HepG2 (cell line): ENCODE results near the gene DENND4B. TPM values are rescaled to one million over a fixed set of nuclear protein-coding genes. Genes with fewer than 3 reads are reported as not detected.

Source experiments
- AGO1 ChIP-seq: fragments of 200-400 bp; formaldehyde crosslinking; IDR thresholded peaks from 2 replicates; pipeline ENCODE4 v1.6.1; 2017; ENCODE audit warnings: mild to moderate bottlenecking, low read depth, low read length, moderate library complexity; ENCODE audit not compliant: poor library complexity, severe bottlenecking
- ELF1 ChIP-seq: sonication (generic); formaldehyde crosslinking; IDR thresholded peaks from 2 replicates; pipeline ENCODE4 v1.4.0; 2020; ENCODE audit warnings: missing genetic modification reagents
- ESRRA ChIP-seq: sonication (generic); formaldehyde crosslinking; IDR thresholded peaks from 2 replicates; pipeline ENCODE4 v1.5.1; 2020; ENCODE audit warnings: mild to moderate bottlenecking, low read depth, missing genetic modification reagents
- GATAD1 ChIP-seq: IDR thresholded peaks from 2 replicates; pipeline ENCODE4 v1.6.1; 2016; ENCODE audit warnings: missing genetic modification reagents, missing compliant biosample characterization
- HDAC1 ChIP-seq: sonication (generic); formaldehyde crosslinking; IDR thresholded peaks from 2 replicates; pipeline ENCODE4 v1.5.1; 2020; ENCODE audit warnings: mild to moderate bottlenecking, missing genetic modification reagents
- HDAC2 ChIP-seq: sonication (generic); formaldehyde crosslinking; IDR thresholded peaks from 2 replicates; pipeline ENCODE4 v1.4.0; 2020; ENCODE audit warnings: missing genetic modification reagents
- HNF4A ChIP-seq: sonication (generic); formaldehyde crosslinking; IDR thresholded peaks from 2 replicates; pipeline ENCODE4 v1.4.0; 2020; ENCODE audit warnings: missing genetic modification reagents
- HOXA3 ChIP-seq: sonication (generic); formaldehyde crosslinking; IDR thresholded peaks from 2 replicates; pipeline ENCODE4 v1.5.0; 2020; ENCODE audit warnings: missing genetic modification reagents
- HOXD1 ChIP-seq: sonication (generic); formaldehyde crosslinking; IDR thresholded peaks from 2 replicates; pipeline ENCODE4 v1.5.0; 2020; ENCODE audit warnings: missing genetic modification reagents
- JUNB ChIP-seq: sonication (generic); formaldehyde crosslinking; IDR thresholded peaks from 2 replicates; pipeline ENCODE4 v1.8.0; 2022; ENCODE audit warnings: missing genetic modification reagents, mild to moderate bottlenecking, borderline replicate concordance
- MEIS2 ChIP-seq: sonication (generic); formaldehyde crosslinking; IDR thresholded peaks from 2 replicates; pipeline ENCODE4 v1.9.0; 2021; ENCODE audit warnings: mild to moderate bottlenecking, missing genetic modification reagents
- MXI1 ChIP-seq: IDR thresholded peaks from 3 replicates; pipeline ENCODE4 v1.6.1; 2012; ENCODE audit warnings: low read depth, low read length, inconsistent platforms, borderline replicate concordance
- NFIC ChIP-seq: IDR thresholded peaks from 2 replicates; pipeline ENCODE4 v1.6.1; 2012; ENCODE audit warnings: mild to moderate bottlenecking, low read length, inconsistent platforms
- NR2C2 ChIP-seq: sonication (generic); formaldehyde crosslinking; IDR thresholded peaks from 2 replicates; pipeline ENCODE4 v1.4.0; 2020; ENCODE audit warnings: missing genetic modification reagents, mild to moderate bottlenecking, moderate library complexity, borderline replicate concordance
- SIX1 ChIP-seq: sonication (generic); formaldehyde crosslinking; IDR thresholded peaks from 2 replicates; pipeline ENCODE4 v1.4.0; 2020; ENCODE audit warnings: missing genetic modification reagents, borderline replicate concordance
- SOX13 ChIP-seq, 3 experiments: fragments of 450-650 bp in 1 of 3; sonication (generic) in 1 of 3; formaldehyde crosslinking in 1 of 3; IDR thresholded peaks in 2 of 3; conservative IDR thresholded peaks in 1 of 3; 2 replicates each; pipeline versions ENCODE4 v1.5.0 to v1.6.1; 2016 to 2020; ENCODE audit warnings: antibody characterized with exemption in 1 of 3, mild to moderate bottlenecking in 1 of 3, missing compliant biosample characterization in 1 of 3, missing genetic modification reagents in 1 of 3, moderate library complexity in 1 of 3
- SRF ChIP-seq: IDR thresholded peaks from 2 replicates; pipeline ENCODE4 v1.6.1; 2011; ENCODE audit warnings: mild to moderate bottlenecking, low read depth, low read length, moderate library complexity
- TFE3 ChIP-seq: IDR thresholded peaks from 2 replicates; pipeline ENCODE4 v1.6.1; 2016
- ZFY ChIP-seq: sonication (generic); formaldehyde crosslinking; IDR thresholded peaks from 2 replicates; pipeline ENCODE4 v1.4.0; 2020; ENCODE audit warnings: missing genetic modification reagents
- ZNF34 ChIP-seq: sonication (generic); formaldehyde crosslinking; IDR thresholded peaks from 2 replicates; pipeline ENCODE4 v1.4.0; 2020; ENCODE audit warnings: mild to moderate bottlenecking, missing genetic modification reagents, borderline replicate concordance
- ZNF431 ChIP-seq: sonication (generic); formaldehyde crosslinking; IDR thresholded peaks from 2 replicates; pipeline ENCODE4 v1.9.0; 2022; ENCODE audit warnings: missing genetic modification reagents, low read depth, mild to moderate bottlenecking, borderline replicate concordance
- ZNF530 ChIP-seq: sonication (generic); formaldehyde crosslinking; IDR thresholded peaks from 2 replicates; pipeline ENCODE4 v1.5.0; 2020; ENCODE audit warnings: low read depth, mild to moderate bottlenecking, missing genetic modification reagents
- ZNF547 ChIP-seq: sonication (generic); formaldehyde crosslinking; IDR thresholded peaks from 2 replicates; pipeline ENCODE4 v1.5.1; 2020; ENCODE audit warnings: mild to moderate bottlenecking, missing genetic modification reagents
- ZNF639 ChIP-seq: conservative IDR thresholded peaks from 2 replicates; pipeline ENCODE4 v1.6.1; 2018; ENCODE audit warnings: missing genetic modification reagents
- ZNF775 ChIP-seq: sonication (generic); formaldehyde crosslinking; IDR thresholded peaks from 2 replicates; pipeline ENCODE4 v1.4.0; 2020; ENCODE audit warnings: missing genetic modification reagents, mild to moderate bottlenecking, moderate library complexity, borderline replicate concordance
- ZNF878 ChIP-seq: sonication (generic); formaldehyde crosslinking; IDR thresholded peaks from 2 replicates; pipeline ENCODE4 v1.8.1; 2023; ENCODE audit warnings: mild to moderate bottlenecking, missing genetic modification reagents, moderate library complexity
- polyA plus RNA-seq, 8 experiments: library from polyadenylated mRNA; depleted of rRNA in 3 of 8; stranded (reverse) in 7 of 8; unstranded in 1 of 8; fragments of >200 nt; fragmentation: Illumina TruSeq in 4 of 8; extraction: Trizol in 4 of 8; gene quantifications; 2 replicates each; pipeline versions ENCODE4 v1.2.1 to v1.2.3, GENCODE V29; 2011 to 2016; ENCODE audit warnings: low read depth in 4 of 8, missing spikeins in 1 of 8, mixed read lengths in 1 of 8; ENCODE audit not compliant: insufficient read depth in 1 of 8
- total RNA-seq, 5 experiments: library from RNA; depleted of rRNA; stranded (reverse); fragments of >200 nt; fragmentation: Illumina TruSeq; extraction: Trizol; gene quantifications; 2 replicates each; pipeline ENCODE4 v1.2.3, GENCODE V29; 2016; ENCODE audit warnings: low read depth in 1 of 5
- TF ChIP-seq, protein P1 (sequence below): sonication (generic); formaldehyde crosslinking; IDR thresholded peaks from 2 replicates; pipeline ENCODE4 v1.5.0; 2020; ENCODE audit warnings: missing genetic modification reagents

Gene DENND4B
- total and polyA plus RNA-seq, 2 of the 13 experiments (the other 11 are each of a cell fraction or from before 2014, with no cell fraction given) = 15.1 to 20.3 TPM

DNA sequence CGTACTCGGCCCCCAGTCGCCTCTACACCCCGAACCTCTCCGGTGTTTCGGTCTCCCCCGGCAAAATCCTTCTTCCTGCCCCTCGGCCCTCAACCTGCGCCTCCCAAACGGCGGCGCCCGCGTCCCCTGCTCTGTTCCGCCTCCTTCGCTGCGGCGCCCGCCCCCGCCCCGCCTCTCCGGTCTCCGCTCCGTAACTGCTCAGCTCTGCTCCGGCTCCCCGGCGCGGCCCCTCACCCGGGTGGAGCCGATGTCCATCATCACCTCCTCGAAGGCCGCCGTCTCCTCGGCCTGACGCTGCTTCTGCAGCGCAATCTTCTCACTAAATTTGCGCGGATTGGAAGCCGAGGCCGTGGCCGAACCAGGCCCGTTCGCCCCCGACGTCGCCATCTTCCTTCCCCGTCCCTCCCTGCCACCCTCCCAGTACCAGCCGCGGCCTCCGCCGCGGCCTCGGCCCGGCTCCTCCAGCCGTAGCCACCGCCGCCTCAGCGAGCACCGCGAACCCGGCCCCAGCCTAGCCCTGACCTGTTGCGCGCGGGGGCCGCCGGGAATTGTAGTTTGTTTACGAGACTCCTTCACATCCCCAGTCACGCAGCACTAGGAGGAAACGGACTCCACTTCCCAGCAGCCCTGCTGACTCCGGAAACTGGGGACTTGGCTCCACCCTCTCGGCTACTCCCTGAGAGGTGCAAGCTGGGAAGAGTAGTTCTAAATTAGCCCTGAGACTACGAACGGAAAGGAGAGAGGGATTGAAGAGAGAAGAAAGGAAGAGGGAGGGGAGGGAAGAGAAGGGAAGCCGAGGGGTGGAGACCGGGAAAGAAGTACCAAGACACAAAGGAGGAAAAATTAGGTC, 11.8 kb upstream of the DENND4B start, which contains the start of gene CRTC2 (continued):
- TF ChIP-seq SRF = no peak
- TF ChIP-seq AGO1 = peak; percentile 93
- no peak for TF ChIP-seq HOXD1
- peak; percentile 99 for TF ChIP-seq ELF1 (CRISPR knock-in tag)
- TF ChIP-seq ZFY (CRISPR knock-in tag) = peak; percentile 98
- TF ChIP-seq HDAC2 = no peak
- TF ChIP-seq, protein P1, sequence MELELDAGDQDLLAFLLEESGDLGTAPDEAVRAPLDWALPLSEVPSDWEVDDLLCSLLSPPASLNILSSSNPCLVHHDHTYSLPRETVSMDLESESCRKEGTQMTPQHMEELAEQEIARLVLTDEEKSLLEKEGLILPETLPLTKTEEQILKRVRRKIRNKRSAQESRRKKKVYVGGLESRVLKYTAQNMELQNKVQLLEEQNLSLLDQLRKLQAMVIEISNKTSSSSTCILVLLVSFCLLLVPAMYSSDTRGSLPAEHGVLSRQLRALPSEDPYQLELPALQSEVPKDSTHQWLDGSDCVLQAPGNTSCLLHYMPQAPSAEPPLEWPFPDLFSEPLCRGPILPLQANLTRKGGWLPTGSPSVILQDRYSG (CRISPR knock-in tag) = no peak
- peak; percentile 70; the same call in 1 of the 2 replicates for TF ChIP-seq ZNF547
- TF ChIP-seq SIX1 = no peak
- 0 out of 2 replicates have a peak, but pooled peaks have one; percentile 53 for TF ChIP-seq ZNF639 (CRISPR knock-in tag)
- peak; percentile 83 for TF ChIP-seq HDAC1 (CRISPR knock-in tag)
- no peak for TF ChIP-seq JUNB
- TF ChIP-seq NR2C2 (CRISPR knock-in tag) = peak; percentile 98
- peak; percentile 63; the same call in 1 of the 2 replicates for TF ChIP-seq MEIS2 (CRISPR knock-in tag)
- peak; percentile 82 for TF ChIP-seq GATAD1
- TF ChIP-seq HNF4A (CRISPR knock-in tag) = no peak
- TF ChIP-seq HOXA3 (CRISPR knock-in tag) = peak; percentile 71; the same call in 1 of the 2 replicates
- TF ChIP-seq TFE3 = no peak
- no peak; the same call in 1 of the 2 replicates for TF ChIP-seq ZNF431
- no peak for TF ChIP-seq NFIC
- TF ChIP-seq ZNF530 = no peak
- peak; percentile 84; the same call in 1 of the 3 replicates for TF ChIP-seq MXI1
- no peak; the same call in 1 of the 2 replicates for TF ChIP-seq SOX13 (IDR thresholded peaks at IDR 0.05)
- 0 out of 4 replicates have a peak, but pooled peaks of 1 of the 2 experiments have one; percentile 7 for TF ChIP-seq SOX13 (CRISPR knock-in tag; conservative IDR thresholded peaks at IDR 0.05 in 1 of 2, IDR thresholded peaks at IDR 0.05 in 1 of 2)
- TF ChIP-seq ZNF878 (CRISPR knock-in tag) = peak; percentile 75; the same call in 1 of the 2 replicates
- TF ChIP-seq ZNF775 (CRISPR knock-in tag) = no peak
- TF ChIP-seq ESRRA (CRISPR knock-in tag) = no peak
- no peak for TF ChIP-seq ZNF34 (CRISPR knock-in tag)
